Stomach (tissue), 4 donors: ENCODE data around the gene GNA15.

Experiments
- CTCF ChIP-seq, 7 experiments: fragments of 450-650 bp in 4 of 7; fragments of 200-600 bp in 3 of 7; sonication (generic) in 3 of 7; IDR thresholded peaks; one replicate each; pipeline ENCODE4 v1.5.1; 2016 to 2019; ENCODE audit warnings: antibody characterized with exemption in 7 of 7, control low read depth in 2 of 7, mild to moderate bottlenecking in 1 of 7
- POLR2A ChIP-seq, 4 donors: fragments of 450-650 bp; IDR thresholded peaks; one replicate each; pipeline ENCODE4 v1.6.1; 2016; ENCODE audit warnings: antibody characterized with exemption in 4 of 4, control low read depth in 2 of 4, mild to moderate bottlenecking in 1 of 4, moderate library complexity in 1 of 4

- no peak for TF ChIP-seq CTCF (IDR thresholded peaks at IDR 0.05)
- TF ChIP-seq POLR2A (IDR thresholded peaks at IDR 0.05) = no peak
These were observed 68.2 kb downstream of the GNA15 start for GRCh38 chr19:3203805-3204645.
